GM19468 (cell line): ENCODE data around the gene SPOCK1.

Experiments
- ATAC-seq: cut with Tn5 transposase; IDR thresholded peaks from one replicate; pipeline ENCODE4 v1.9.1; 2021; ENCODE audit warnings: mild to moderate bottlenecking, moderate library complexity, moderate number of reproducible peaks; ENCODE audit not compliant: unreplicated experiment; ENCODE audit errors: extremely low read depth

Gene SPOCK1

DNA sequence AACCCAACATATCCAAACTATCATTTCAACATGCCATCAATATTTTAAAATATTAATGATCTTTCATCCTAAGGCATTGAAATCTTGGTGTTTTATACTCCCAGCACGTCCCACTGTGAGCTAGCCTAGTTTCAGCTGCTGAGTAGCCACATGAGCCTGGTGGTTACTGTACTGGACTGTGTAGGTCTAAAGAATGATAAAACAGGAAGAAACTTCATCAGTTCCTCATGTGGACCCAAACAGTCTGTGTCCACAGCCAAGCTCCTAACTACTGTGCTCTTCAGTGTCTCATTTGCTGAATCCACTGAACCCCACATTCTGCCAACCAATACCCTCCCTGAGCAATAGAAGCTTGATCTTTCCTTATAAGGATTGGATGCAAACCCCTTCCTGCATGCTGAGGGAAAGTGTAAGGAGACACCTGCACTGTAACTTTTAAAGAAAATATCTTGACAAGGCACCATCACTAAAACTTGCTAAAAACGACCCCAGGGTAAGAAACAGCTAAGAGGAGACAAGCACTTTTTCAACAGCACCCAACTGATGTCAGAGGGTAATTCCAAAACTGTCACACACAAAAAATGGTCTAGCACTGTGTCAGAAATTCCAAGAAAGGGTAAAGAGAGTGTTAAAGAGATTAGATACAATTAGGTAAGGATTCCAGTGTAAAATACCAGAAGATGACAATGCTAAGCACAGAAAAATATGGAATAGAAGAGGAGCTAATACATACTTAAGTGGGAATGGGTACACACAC lies 126.9 kb downstream of the SPOCK1 start:
- no peak for ATAC-seq

DNA sequence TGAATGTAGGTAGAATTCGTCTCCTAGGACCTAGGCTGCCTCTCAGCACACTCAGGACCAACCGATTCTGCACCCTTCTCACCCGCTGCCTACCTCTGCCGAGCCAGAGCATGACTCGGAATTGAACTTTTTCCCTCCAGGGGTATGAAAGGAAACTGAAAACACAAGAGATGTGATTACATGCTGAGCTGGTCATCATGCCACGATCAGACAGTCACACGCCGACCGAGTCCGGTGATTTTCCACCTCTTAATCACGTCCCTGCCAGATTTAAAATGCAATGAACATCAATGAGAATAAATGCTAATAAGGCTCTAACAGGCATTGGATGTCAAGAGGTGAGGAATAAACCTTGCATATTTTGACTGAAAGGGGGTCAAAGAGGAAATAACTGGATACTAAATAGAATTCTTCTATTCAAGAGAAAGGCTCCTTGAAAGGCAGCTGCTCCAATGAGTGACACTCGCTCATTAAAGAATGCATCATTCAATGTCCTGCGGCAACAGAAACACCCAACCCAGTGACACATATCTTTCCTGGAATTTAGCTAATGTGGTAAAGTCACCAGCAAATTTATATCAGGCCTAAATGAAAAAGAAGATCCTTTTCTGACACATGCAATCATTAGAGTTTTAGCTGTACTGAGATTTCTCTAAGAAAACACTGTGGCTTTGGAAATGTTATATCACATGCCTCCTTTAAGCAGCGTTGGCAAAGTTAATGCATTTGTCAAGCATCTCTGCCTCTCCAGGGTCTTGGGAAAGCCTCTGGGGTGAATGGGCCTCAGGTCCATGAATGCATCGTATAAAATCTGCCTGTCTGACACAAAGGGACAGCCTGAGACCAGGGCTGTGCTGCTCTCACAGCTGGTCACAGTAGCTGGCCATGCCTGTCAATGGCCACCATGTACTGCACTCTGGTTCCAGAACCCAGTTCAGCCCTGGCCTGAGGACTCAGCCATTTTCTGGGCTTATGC lies 128.7 kb downstream of the SPOCK1 start:
- ATAC-seq: no peak

DNA sequence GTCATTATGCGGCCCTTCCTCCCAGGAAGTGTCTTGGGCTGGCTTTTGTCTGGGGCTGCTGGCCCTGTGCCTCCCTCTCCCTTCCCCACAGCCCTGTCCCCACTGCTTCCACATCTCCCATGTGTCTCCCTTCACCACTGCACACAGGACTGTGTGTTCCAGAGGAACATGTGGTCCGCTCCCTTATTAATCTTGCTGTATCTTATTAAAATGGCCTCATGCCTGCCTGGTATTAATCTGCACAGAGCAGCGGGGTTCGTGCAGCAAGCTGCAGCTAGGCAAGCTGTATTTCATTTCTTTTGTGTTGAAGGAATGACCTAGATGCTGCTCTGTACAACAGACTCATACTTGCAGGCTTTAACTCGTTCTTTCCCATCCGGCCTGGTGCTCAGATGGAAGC lies 130.5 kb downstream of the SPOCK1 start:
- no peak for ATAC-seq

DNA sequence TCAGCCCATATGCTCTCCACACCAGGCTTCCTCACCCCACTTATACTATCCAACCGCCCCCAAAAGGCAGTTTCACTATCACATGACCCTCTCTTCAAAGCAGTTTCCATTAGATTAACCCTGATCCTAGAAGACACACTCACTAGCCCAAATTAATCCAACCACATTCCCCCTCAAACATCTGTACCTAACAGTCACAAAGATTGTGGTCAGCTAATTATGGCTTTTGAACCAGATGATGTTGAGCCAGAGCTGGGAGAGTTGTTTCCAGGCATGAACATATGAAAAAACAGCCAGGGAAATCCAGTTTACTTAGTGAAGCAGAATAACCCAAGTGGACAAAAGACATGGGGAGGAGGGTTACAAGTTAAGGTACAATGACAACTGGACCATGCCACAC lies 131.2 kb downstream of the SPOCK1 start:
- no peak for ATAC-seq

DNA sequence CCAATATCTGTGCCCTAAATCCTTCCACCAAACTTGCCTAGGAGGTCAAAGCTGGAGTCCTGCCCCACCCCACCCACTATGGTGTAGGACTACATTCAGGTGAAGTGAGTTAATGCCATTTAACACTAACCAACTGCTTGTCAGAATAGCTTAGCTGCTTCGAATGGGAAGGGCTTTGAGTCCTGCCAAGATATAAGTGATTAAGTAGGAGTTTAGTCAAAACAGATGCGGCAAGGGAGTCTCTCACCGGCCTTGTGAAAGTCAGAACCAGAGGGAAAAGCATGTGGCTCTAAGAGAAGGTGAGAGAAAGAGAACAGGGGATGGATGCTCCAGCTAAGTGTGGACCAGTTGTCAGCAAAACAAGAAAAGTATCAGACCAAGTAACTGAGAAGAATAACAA lies 132.6 kb downstream of the SPOCK1 start:
- ATAC-seq: no peak

DNA sequence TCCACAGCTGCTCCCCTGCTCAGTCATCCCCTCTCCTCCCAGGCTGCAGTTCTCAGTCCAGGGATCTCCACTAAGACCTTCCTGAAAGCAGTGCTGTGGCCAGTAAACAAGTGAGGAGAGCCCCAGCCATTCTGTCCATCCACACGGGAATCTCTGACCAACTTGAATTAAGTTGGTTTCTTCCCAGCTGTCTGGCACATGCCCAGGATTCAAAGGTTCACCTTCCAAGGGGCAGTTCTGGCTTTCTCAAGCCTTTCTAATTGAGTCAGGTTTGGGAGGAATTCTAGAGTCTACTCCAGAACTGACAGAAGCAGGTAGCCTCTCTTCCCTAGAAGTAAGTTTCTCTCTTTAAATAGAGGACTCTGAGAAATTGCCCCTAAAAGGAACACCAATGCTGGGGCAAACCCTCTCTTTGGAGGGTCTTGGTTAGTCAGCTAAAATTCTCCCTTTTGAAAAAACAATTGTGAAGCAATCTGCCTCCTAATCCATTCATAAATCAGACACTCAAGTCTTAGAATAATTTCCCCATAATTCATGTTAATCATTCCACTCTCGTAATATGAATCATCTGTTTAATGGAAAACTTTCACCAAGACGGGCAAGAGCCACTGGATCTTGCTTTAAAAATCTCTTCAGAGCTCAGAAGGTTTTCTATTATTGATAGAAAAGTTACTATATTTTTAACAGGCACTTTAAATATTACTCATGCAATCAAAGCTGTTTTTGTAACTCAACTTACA lies 133.8 kb downstream of the SPOCK1 start:
- ATAC-seq: no peak

DNA sequence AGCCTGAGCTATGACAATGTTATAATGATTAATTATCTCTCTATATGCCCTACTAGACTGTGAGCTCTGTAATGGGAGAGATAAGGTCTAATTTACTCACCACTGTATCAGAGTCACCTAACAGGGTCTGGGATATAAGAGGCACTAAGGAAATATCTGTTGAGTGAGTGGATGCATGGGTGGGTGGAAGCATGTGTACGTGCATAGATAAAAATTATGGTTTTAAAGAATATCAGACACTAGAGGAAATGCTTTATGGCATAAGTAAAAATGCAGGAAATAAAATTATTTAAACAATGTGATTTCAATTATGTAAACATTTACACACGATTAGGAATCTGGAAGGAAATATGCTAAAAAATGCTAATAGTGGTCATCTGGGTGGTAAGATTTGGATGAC lies 137.8 kb downstream of the SPOCK1 start:
- ATAC-seq: no peak

DNA sequence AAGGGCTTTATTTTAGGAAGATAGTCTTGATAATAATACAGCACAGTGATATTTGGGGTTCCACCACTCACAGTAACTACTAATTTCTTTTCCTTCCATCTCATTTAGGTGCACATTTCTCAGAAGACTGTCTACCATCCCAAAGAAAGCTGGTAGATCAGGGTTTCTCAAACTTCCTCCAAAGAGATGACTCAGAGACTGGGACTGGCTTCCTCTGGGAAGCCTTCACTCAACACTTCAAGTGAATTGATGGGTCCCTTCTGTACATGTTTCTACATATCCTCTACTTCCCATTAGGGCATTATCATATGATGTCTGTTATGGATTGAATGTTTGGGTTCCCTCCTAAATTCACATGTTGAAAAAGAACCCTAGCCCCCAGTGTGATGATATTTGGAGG lies 138.5 kb downstream of the SPOCK1 start:
- no peak for ATAC-seq

DNA sequence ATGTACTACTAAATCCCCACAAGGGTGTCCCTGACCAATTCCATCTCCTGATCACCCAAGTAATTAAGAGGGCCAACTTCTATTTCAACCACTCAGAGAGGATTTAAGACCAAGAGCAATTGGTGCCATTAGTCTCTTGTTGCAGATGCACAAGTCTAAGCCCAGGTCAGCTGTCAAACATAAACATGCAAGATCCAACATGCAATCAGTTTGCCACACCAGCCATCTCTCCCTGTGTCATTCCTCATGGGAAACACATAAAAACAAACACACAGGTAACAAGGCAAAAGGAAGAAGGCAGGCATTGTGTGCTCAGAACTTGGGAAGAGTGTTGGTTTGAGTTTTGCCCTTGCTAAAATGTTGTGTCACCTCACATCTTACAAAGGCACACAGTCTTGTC lies 139.2 kb downstream of the SPOCK1 start:
- no peak for ATAC-seq

DNA sequence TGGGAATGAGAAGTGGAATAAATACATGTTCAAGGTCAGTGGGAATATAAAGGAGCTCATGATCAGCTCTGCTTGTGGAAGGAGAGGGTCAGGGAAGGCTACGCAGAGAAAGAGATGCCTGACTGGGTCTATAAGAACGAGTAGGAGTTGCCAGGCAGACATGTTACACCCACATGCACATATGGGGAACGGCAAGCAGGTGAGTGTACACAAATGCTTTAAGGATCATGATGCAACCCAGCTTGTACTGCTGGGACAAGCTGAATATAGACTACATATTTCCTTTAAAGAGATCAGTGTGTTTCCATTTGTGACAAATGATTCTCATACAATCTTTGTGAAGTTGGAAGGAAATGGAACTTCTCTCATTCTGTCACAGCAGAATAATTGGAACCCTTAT lies 141.7 kb downstream of the SPOCK1 start:
- no peak for ATAC-seq

DNA sequence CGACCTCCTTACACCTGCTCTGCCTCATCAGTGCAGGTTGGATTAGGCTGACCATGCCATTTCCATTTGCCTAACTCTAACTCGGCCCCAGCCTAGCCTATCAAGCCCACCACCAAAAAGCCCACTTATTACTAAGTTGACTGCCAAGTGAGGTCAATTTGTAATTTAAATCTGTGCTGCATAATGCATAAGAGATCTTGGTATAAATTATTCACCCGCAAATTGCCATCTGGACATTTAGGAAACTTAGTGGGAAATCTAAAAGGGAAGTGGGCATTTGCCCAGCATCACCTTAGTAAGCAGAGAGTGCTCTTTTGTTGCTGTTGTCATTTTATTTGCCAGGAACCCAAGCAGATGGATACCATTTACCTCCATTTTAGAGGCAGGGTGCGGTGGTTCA lies 143.0 kb downstream of the SPOCK1 start:
- ATAC-seq: no peak

DNA sequence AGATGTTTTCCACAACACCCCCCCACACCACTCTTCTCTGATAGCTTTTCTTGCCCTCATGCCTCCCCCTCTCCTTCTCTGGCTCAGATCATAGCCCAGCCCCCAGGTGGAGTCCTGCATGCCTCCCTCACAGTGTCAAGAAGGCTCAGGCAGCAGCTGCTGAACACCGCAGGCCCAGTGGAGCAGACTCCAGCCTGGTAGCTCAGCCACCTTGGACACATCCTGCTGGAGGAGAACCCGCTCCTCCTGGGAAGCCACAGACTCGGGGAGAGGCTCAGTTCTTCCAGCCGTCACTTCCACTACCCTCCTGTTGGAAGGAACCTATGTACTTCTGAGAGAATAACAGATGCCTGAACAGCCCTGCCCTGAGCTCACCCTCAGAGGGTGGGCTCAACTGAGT lies 143.4 kb downstream of the SPOCK1 start:
- no peak for ATAC-seq

DNA sequence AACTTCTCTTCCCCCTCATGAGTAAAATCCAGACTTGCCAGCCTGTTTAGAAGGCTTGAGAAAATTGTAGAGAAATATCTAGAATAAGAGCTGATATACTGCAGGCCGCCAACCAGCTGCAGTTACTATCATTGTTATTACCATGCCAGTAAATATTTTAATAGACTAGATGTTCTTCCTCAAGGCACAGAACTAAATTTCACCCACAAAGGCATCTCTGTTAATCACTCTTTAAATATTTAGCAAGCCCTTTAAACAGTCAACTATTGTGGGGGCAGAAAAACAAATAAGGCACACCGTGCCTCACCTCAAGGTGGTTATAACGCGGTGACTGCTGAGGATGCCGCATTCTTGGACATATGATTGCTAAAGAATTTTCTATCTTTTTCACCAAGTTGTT lies 147.0 kb downstream of the SPOCK1 start:
- ATAC-seq: no peak

DNA sequence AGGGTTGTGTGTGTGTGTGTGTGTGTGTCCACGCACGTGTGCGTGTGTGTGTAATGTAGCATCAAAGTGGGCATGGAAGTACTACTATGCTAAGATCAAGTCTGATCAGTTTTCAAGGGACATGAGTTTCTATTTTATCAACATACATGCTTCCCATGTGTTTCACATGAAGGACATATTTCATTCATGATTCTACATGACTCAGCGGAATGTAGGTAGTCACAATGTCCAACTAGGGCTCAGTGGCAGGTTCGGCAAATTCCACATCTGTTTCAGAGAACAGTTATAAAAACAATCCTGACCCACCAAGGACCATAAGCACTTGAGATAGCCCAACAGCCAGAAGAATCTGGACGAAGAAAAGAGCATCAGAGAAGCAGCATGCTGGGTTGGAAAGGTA lies 148.3 kb downstream of the SPOCK1 start:
- no peak for ATAC-seq

DNA sequence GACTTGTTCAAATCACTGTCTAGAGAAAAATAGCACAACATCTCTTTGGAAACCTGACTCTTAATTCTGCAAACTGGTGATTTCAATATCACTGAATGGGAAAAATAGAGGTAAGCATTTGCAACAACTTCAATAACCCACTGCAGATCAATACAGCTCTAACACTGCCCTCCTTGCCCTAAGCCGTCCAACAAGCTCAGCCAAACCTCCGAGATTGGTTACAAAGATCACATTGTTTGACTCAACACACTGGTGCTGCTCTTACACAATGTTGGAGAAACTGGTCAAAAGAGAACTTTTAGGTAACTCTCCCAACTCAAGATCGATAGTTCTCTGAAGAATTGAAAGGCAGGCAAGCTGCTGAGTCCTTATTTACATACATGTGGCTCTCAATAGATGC lies 150.4 kb downstream of the SPOCK1 start:
- ATAC-seq: no peak

DNA sequence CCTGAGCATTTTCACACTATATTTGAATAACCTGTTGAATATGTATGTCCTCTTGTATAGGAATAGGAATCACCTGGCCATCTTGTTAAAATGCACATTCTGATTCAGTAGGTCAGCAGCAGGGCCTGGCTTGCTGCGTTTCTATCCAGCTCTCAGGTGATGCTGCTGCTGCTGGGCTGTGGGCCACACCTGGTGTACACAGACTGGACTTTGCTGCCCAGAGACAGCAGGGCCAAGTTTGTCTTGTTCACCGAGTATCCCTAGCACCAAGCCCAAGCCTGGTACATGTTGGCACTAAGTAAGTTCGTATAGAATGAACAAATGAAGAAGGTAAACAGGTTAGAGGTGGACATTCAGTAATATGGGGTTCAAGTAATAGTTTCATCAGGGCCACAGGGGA lies 151.3 kb downstream of the SPOCK1 start:
- ATAC-seq: no peak

DNA sequence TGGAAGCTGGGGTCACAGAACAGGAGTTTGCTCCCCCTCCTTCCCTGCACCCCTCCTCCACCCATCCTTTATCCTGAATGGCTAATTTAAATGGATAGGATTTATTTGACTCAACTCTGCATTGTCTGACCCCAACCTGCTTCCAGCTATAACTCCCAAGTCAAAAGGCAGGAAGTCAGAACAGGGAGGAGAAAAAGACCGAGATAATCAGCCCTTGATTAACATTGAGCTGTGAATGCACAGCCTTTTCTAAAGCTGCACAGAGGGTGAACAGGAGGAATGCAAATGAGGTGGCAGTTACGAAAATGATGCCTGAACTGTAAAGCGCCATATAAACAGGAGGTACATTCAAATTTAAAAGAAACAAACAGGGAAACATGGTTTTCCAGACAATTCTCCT lies 152.8 kb downstream of the SPOCK1 start:
- ATAC-seq: no peak

DNA sequence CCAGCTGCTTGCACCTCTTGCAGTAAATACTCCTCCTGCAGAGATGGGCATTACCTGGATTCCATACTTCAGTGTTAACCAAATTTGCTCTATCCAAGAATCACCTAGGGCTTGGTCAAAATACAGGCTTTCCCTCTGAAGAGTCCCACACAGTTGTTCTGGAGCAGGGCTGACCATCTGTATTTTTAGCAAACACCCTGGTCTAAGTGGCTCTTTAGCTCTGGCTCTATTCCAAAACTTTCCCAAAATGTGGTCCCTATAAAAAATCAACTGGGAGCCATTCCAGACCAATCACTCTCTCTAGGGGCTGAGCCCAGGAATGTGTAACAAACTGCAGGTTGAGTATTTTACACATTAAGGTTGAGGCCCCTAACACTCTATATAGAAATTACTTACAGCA lies 153.7 kb downstream of the SPOCK1 start:
- no peak for ATAC-seq

DNA sequence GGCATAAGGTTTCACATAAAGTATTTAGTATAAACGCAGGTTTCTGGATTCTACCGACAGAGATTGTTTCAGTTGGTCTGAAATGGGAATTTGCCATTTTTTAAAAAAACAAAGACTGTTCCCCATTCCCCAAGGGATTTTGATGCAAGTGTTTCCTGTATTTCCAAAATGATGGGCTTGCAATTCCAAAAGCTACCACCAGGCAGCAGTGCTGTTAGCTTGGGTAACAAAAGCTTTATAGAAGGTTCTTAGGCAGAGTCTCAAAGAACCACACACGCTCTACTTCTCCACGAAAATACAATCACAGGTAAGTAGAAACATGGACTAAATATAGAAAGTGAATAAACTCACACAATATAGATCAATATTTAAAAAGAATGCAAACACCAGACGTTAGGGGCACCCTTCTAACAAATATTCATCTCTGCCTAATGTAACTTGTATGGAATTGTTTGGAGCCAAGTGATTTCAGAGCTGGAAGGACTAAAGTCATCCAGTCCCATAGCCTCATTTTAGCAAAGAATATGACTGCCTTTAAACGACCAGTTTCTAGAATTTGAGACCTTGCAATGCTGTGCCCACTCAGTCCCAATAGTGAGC lies 154.3 kb downstream of the SPOCK1 start:
- no peak for ATAC-seq

DNA sequence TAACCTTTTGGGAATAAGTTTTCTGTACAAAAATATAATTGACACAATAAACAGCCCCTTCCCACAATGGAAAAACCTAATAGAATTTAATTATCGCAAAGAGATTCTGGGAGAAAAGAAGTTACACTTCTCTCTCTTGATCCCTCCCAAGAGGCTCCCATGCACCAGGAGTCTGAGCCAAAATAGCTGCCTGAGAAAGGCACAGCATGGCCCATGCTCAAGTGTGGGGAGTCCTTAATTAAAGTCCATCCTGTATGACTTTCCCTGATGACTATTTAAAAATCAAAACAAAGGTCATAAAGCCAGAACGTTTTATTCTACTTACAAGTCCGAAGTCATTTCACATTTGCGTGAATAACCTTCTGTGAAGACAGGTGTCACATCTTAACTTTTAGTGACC lies 155.1 kb downstream of the SPOCK1 start:
- ATAC-seq: no peak
